HEK293 (cell line): Measurements from ENCODE around the gene PDE4B.

Experiments
- CTCF ChIA-PET: fragments of 350-600 bp; formaldehyde crosslinking; extraction: SDS; loops from one replicate; lab custom pipeline; 2021; ENCODE audit warnings: antibody characterized with exemption; lab: Yijun Ruan, JAX
- POLR2A ChIA-PET: fragments of 300-600 bp; formaldehyde crosslinking; extraction: SDS; loops from one replicate; lab custom pipeline; 2020; ENCODE audit warnings: antibody characterized with exemption, inconsistent platforms; lab: Yijun Ruan, JAX
- H3K27ac ChIP-seq: fragments of 200-500 bp; sonication (Bioruptor generic); 2 replicates; pipeline ENCODE4 v1.5.1; 2014; ENCODE audit warnings: low read depth, low read length, control low read depth, inconsistent platforms; ENCODE audit errors: extremely low read depth
- H3K36me3 ChIP-seq, 2 experiments: fragments of 200-500 bp in 1 of 2; sonication (Bioruptor generic) in 1 of 2; 1 replicate in 1 of 2; 2 replicates in 1 of 2; pipeline ENCODE4 v1.5.1; 2014 to 2017; ENCODE audit warnings: inconsistent platforms in 2 of 2, low read length in 2 of 2; ENCODE audit not compliant: control insufficient read depth in 2 of 2, insufficient read depth in 1 of 2
- H3K4me1 ChIP-seq: fragments of 200-500 bp; sonication (Bioruptor generic); 2 replicates; pipeline ENCODE4 v1.5.1; 2014; ENCODE audit warnings: mild to moderate bottlenecking, low read length, inconsistent platforms; ENCODE audit not compliant: control insufficient read depth, insufficient read depth
- H3K4me3 ChIP-seq: 2 replicates; pipeline ENCODE4 v1.5.1; 2011; ENCODE audit warnings: low read depth, mild to moderate bottlenecking, control low read depth, low read length, moderate library complexity
- H3K9me3 ChIP-seq: fragments of 200-500 bp; sonication (Bioruptor generic); 2 replicates; pipeline ENCODE4 v1.5.1; 2014; ENCODE audit warnings: low read depth, low read length, inconsistent platforms; ENCODE audit not compliant: control insufficient read depth, insufficient read depth
- AEBP2 ChIP-seq: fragments of 450-650 bp; formaldehyde crosslinking; IDR thresholded peaks from 2 replicates; pipeline ENCODE4 v1.5.1; 2016; ENCODE audit warnings: missing biosample characterization, missing genetic modification characterization, borderline replicate concordance
- IKZF3 ChIP-seq: fragments of 450-650 bp; IDR thresholded peaks from 2 replicates; pipeline ENCODE4 v1.5.0; 2018; ENCODE audit warnings: missing biosample characterization, mild to moderate bottlenecking, missing genetic modification characterization, moderate library complexity
- KLF9 ChIP-seq: fragments of 450-650 bp; formaldehyde crosslinking; IDR thresholded peaks from 2 replicates; pipeline ENCODE4 v1.5.1; 2016; ENCODE audit warnings: missing biosample characterization, missing genetic modification characterization, low read depth
- PRDM4 ChIP-seq: fragments of 450-650 bp; formaldehyde crosslinking; IDR thresholded peaks from 2 replicates; pipeline ENCODE4 v1.5.1; 2017; ENCODE audit warnings: missing biosample characterization, missing genetic modification characterization
- REPIN1 ChIP-seq: fragments of 450-650 bp; formaldehyde crosslinking; IDR thresholded peaks from 2 replicates; pipeline ENCODE4 v1.5.1; 2017; ENCODE audit warnings: missing biosample characterization, missing genetic modification characterization, low read depth
- SCRT2 ChIP-seq: fragments of 450-650 bp; formaldehyde crosslinking; IDR thresholded peaks from 2 replicates; pipeline ENCODE4 v1.5.1; 2016; ENCODE audit warnings: missing biosample characterization, missing genetic modification characterization
- SETDB1 ChIP-seq: IDR thresholded peaks from one replicate; pipeline ENCODE4 v1.6.1; 2017; ENCODE audit warnings: mild to moderate bottlenecking, low read length, moderate library complexity, mixed read lengths; ENCODE audit not compliant: insufficient read length
- ZNF133 ChIP-seq: fragments of 450-650 bp; formaldehyde crosslinking; IDR thresholded peaks from 2 replicates; pipeline ENCODE4 v1.5.1; 2016; ENCODE audit warnings: missing biosample characterization, missing genetic modification characterization
- ZNF174 ChIP-seq: fragments of 450-650 bp; formaldehyde crosslinking; IDR thresholded peaks from 2 replicates; pipeline ENCODE4 v1.5.0; 2017; ENCODE audit warnings: missing biosample characterization, mild to moderate bottlenecking, missing genetic modification characterization
- ZNF18 ChIP-seq: fragments of 450-650 bp; formaldehyde crosslinking; IDR thresholded peaks from 2 replicates; pipeline ENCODE4 v1.5.1; 2016; ENCODE audit warnings: missing biosample characterization, missing genetic modification characterization
- ZNF24 ChIP-seq: fragments of 450-650 bp; formaldehyde crosslinking; IDR thresholded peaks from 2 replicates; pipeline ENCODE4 v1.5.1; 2016; ENCODE audit warnings: missing biosample characterization, missing genetic modification characterization
- ZNF248 ChIP-seq: fragments of 450-650 bp; formaldehyde crosslinking; IDR thresholded peaks from 2 replicates; pipeline ENCODE4 v1.5.1; 2017; ENCODE audit warnings: missing biosample characterization, missing genetic modification characterization
- ZNF350 ChIP-seq: fragments of 450-650 bp; formaldehyde crosslinking; IDR thresholded peaks from 2 replicates; pipeline ENCODE4 v1.5.0; 2017; ENCODE audit warnings: missing biosample characterization, mild to moderate bottlenecking, missing genetic modification characterization
- ZNF362 ChIP-seq: fragments of 450-650 bp; formaldehyde crosslinking; IDR thresholded peaks from 2 replicates; pipeline ENCODE4 v1.5.1; 2016; ENCODE audit warnings: missing biosample characterization, missing genetic modification characterization
- ZNF391 ChIP-seq: fragments of 450-650 bp; formaldehyde crosslinking; IDR thresholded peaks from 2 replicates; pipeline ENCODE4 v1.5.1; 2016; ENCODE audit warnings: low read depth, missing biosample characterization, missing genetic modification characterization, borderline replicate concordance
- ZNF398 ChIP-seq: fragments of 450-650 bp; formaldehyde crosslinking; IDR thresholded peaks from 2 replicates; pipeline ENCODE4 v1.5.1; 2017; ENCODE audit warnings: missing biosample characterization, missing genetic modification characterization
- ZNF423 ChIP-seq: fragments of 450-650 bp; formaldehyde crosslinking; IDR thresholded peaks from 2 replicates; pipeline ENCODE4 v1.5.1; 2016; ENCODE audit warnings: missing biosample characterization, missing genetic modification characterization
- ZNF48 ChIP-seq: fragments of 450-650 bp; formaldehyde crosslinking; IDR thresholded peaks from 2 replicates; pipeline ENCODE4 v1.5.1; 2016; ENCODE audit warnings: missing biosample characterization, missing genetic modification characterization
- ZNF488 ChIP-seq: fragments of 450-650 bp; formaldehyde crosslinking; IDR thresholded peaks from 2 replicates; pipeline ENCODE4 v1.5.1; 2016; ENCODE audit warnings: missing biosample characterization, missing genetic modification characterization
- ZNF558 ChIP-seq: fragments of 450-650 bp; formaldehyde crosslinking; IDR thresholded peaks from 2 replicates; pipeline ENCODE4 v1.5.1; 2016; ENCODE audit warnings: missing biosample characterization, missing genetic modification characterization

The PDE4B gene

GRCh38 chr1:66246351-66247269 is 453.9 kb downstream of the PDE4B start (continued):
- no peak for TF ChIP-seq PRDM4 (tag by site-specific recombination)
- no peak for TF ChIP-seq ZNF423 (tag by site-specific recombination)
- TF ChIP-seq ZNF362 (tag by site-specific recombination): no peak

- no peaks in the 10 kb centered on the region; the same call in 1 of the 2 replicates for H3K4me1 ChIP-seq
- no peak overlapping the region for H3K4me3 ChIP-seq
- no peak overlapping the region for H3K27ac ChIP-seq
- no peaks in the 10 kb centered on the region for H3K9me3 ChIP-seq
- CTCF ChIA-PET: interaction anchor here (0.6 to 6.5 kb wide), 4 partner anchors 187 to 199 kb away, joined by 3 to 127 read pairs (median 6); no protein-coding TSS in a partner anchor
- POLR2A ChIA-PET: no interaction called here
- H3K36me3 ChIP-seq: no peaks in the 10 kb centered on the region
- TF ChIP-seq SCRT2: 0 out of 2 replicates have a peak, but pooled peaks have one; percentile 19
- TF ChIP-seq ZNF488 (tag by site-specific recombination): no peak
Observed at GRCh38 chr1:66247415-66248208, 454.9 kb downstream of the PDE4B start.

- no peak overlapping the region for H3K4me3 ChIP-seq
- no peaks in the 10 kb centered on the region for H3K36me3 ChIP-seq
- H3K27ac ChIP-seq: no peak overlapping the region
- H3K9me3 ChIP-seq: no peaks in the 10 kb centered on the region
- CTCF ChIA-PET: interaction anchor here (1.0 to 6.5 kb wide), 2 partner anchors 190 to 197 kb away, joined by 3 to 127 read pairs; no protein-coding TSS in a partner anchor
- TF ChIP-seq ZNF133 (tag by site-specific recombination) (no peak), ZNF391 (tag by site-specific recombination) (no peak), SETDB1 (no peak), IKZF3 (tag by site-specific recombination) (no peak), ZNF350 (tag by site-specific recombination) (no peak), ZNF18 (tag by site-specific recombination) (no peak), REPIN1 (tag by site-specific recombination) (no peak), KLF9 (tag by site-specific recombination) (no peak), ZNF48 (tag by site-specific recombination) (no peak), ZNF174 (tag by site-specific recombination) (no peak), ZNF423 (tag by site-specific recombination) (no peak), ZNF398 (tag by site-specific recombination) (no peak), ZNF558 (tag by site-specific recombination) (no peak), ZNF24 (tag by site-specific recombination) (no peak), AEBP2 (no peak), ZNF248 (tag by site-specific recombination) (no peak)
- TF ChIP-seq, all 188 proteins: peak for 0
- H3K4me1 ChIP-seq: no peaks in the 10 kb centered on the region; the same call in 1 of the 2 replicates
- POLR2A ChIA-PET: no interaction called here
Observed at GRCh38 chr1:66248257-66248656, 455.6 kb downstream of the PDE4B start.
